Smooth muscle cell of trachea (primary cell): ENCODE data around the gene ERRFI1. TPM values are rescaled to one million over a fixed set of nuclear protein-coding genes. Genes with fewer than 3 reads are reported as not detected.

Experiments used
- total RNA-seq: library from RNA; depleted of rRNA; stranded (reverse); fragments of >200 nt; gene quantifications from 2 replicates; pipeline ENCODE4 v1.2.1, GENCODE V29; 2014

Gene ERRFI1, protein sequence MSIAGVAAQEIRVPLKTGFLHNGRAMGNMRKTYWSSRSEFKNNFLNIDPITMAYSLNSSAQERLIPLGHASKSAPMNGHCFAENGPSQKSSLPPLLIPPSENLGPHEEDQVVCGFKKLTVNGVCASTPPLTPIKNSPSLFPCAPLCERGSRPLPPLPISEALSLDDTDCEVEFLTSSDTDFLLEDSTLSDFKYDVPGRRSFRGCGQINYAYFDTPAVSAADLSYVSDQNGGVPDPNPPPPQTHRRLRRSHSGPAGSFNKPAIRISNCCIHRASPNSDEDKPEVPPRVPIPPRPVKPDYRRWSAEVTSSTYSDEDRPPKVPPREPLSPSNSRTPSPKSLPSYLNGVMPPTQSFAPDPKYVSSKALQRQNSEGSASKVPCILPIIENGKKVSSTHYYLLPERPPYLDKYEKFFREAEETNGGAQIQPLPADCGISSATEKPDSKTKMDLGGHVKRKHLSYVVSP
- total RNA-seq, result 11.5 and 19.5 TPM in 2 replicates

DNA sequence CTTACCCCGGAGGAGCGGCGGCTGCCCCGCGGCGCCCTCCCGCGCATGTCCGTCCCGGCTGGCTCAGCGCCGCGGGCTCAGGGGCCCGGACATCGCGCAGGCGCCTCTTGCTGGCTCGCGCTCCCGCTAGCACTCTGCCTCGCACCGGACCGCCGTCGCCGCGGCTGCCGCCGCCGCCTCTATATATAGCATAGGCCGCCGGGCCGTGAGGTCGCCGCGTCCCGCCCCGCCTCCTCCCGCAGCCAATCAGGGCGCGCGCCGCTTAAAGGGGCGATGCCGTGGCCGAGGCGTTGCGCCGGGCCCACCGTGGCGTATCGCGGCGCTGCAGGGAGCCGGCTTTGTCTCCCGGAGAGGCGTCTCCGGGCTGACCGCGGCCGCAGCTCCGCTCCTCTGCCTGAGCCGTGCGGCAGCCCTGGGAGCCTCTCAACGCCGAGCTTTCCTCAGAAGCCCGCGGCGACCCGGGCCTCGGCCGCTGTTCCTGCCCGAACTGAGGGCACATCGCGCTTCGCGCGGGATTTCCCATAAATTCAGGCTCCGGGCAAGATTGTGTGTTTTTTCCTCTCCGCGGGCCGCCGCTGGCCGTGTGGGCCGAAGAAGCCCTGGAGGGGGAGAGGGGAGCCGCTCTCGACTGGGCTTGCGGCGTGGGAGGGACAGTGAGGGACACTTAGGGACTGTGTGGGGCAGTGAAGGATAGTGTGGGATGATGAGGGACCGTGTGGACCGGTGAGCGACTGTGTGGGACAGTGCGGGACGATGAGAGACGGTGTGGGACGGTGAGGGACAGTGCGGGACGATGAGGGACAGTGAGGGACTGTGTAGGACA is at the start of gene ERRFI1:
ERRFI1 (minus strand) TSS at position 157 of the 823 bp plus-strand sequence. CDS start 10,690 bp downstream, outside the sequence.

Other genes starting within 250 kb of the ERRFI1 start
- gene PER3, start 242.0 kb downstream of the ERRFI1 start, total RNA-seq, result 7.3 and 9.6 TPM in 2 replicates
- gene UTS2, start 173.2 kb downstream of the ERRFI1 start, total RNA-seq, result not detected in 2 replicates
- gene TNFRSF9, start 85.5 kb downstream of the ERRFI1 start, total RNA-seq, result 0.17 TPM in 1 of 2 replicates, not detected in the other
- 185 and 323 TPM in 2 replicates for gene PARK7, start 64.6 kb downstream of the ERRFI1 start, total RNA-seq